HK-2 (cell line): Measurements from ENCODE around the gene RAD51B.
A peak's percentile ranks its signal among the peaks of the same experiment; 100 is the strongest.

Experiments used
- DNase-seq: peaks from one replicate; pipeline ENCODE4 v3.0.0-alpha.2; 2018; ENCODE audit not compliant: unreplicated experiment

The RAD51B gene

DNA sequence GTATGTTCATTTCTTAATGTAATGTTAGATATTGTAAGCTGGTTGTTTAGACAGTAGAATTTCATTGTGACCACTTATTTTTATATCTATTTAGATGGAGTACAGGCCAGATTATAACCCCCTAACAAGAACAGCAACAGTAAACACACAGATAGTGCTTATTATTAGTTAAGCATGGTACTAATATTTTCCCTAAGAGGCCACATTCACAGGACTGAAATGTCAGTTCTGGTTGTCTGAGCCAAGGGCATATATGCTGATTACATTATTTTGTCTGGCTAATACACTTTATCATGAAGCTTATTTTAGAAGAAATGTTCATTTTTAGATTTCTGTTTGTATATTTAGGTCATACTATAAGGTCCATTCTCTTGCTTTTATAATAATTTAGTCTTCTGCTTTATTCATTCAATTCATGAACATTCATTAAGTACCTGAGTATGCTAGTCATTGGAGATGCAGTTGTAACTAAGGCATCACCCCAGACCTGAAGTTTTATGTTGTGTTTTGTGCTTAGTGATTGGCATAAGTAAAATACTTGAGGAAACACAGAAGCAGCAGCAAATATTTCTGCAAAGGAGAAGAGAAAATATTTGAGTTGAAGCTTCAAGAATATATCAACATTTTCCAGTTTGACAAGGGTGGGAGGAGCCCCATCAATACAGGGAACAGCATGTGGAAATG lies 413.7 kb downstream of the RAD51B start:
- DNase-seq = no peak

DNA sequence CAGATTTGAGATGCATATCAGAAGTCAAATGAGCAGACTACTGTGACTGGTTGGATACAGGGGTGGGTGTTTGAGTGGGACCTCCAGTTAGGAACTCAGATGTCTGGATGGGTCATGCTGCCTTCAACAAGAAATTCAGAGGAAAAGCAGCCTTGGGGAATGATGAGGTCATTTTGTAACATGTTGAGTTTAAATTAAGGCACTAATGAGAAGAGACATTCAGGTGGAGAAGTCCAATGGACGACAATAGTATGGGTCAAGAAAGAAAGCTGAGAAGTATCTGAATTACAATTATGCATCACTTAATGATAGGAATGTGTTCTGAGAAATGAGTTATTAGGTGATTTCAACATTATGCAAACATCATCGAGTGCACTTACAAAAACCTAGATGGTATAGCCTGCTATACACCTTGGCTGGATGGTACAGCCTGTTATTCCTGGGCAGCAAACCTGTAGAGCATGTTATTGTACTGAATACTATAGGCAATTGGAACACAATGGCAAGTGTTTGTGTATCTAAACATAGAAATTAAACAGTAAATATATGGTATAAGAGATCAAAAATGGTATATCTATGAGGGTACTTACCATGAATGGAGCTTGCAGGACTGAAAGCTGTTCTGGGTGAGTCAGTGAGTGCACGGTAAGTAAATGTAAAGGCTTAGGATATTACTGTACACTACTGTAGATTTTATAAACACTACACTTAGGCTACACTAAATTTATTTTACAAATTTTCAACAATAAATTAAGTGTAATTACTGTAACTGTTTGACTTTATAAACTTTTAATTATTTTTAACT lies 414.7 kb downstream of the RAD51B start:
- DNase-seq = no peak

DNA sequence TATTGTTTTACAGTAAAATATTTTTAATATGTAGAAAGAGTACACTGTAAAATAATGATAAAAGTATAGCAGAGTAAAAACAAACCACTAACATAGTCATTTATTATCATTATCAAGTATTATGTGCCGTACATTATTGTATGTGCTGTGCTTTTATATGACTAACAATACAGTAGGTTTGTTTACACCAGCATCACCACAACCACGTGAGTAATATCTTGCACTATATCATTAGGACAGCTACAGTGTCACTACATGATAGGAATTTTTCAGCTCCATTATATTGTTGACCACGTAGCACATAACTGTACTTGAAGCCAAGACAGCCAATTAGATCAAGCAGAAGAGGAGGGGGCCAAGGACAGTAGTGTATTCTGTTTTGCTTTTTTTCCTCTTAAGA lies 415.4 kb downstream of the RAD51B start:
- DNase-seq = no peak

DNA sequence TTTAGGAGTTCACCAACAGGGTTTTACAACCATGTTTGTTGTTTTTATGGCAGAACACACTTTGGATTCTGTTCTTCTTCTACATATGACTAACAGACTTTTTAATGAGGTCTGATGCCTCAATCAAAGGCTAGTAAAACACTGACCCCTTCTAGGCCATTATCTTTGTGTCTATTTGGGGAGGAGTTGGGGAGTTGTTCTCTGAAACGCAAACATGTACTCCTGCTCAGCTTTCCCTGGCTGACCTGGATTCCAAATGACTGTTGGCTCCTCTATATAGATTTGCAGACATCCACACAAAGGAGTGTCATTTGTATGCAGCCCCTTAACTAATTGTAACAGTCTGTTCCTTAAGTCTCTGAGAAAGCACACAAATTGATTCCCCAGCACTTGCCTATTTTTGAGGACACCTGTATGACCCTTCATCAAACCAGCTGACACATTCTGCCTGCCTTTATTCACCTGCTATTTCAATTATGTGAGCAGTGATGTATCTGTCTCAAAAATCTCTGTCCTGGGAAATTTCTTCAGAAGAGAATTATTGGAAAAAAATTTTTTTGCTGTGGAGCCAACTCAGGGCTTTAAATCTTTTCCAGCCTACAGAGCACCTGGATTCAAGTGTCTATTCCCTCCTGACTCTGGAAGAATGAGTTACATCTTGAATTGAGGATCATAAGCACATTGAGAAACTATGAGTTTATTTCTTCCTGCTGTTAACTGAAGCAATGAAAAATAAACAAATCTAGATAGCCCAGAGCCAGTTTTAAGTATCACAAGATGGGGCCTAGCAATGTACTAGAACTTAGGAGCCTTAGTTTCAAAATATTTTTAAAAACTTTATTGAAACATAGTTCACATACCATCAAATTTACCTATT lies 417.2 kb downstream of the RAD51B start:
- DNase-seq = no peak

DNA sequence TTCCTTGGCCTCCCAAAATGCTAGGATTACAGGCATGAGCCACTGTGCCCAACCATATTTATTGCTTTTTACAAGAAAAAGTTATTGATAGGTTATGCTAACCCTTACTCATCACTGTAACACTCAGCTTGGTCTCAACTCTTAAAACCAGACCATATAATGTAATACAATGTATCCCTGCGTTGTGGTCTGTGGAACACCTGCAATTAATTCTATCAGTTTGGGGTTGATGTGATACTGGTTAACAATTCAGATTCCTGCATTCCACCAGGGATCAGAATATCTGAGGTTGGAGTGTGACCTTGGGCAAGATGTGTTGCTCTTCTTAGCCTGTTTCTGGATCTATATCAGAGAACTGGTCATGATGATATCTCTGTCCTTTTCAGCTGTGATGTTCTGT lies 419.0 kb downstream of the RAD51B start:
- no peak for DNase-seq

DNA sequence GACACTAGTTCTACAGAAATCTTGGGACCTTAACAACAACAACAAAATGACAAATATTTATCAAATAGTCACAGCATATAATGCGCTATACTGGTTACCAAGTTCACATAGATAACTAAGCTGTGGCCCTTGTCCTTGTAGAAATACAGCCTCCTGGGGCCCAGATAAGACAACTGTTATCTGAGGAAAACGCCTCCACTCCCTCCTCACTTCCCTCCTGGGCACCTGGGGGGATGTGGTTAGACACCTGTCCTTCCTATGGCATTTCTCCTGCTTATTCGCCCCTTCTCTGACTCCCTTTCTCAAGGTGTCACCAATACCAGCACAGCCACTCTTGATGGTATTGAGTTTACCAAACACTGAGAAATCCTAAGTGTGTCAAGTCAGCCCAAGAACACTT lies 419.4 kb downstream of the RAD51B start:
- DNase-seq = no peak

DNA sequence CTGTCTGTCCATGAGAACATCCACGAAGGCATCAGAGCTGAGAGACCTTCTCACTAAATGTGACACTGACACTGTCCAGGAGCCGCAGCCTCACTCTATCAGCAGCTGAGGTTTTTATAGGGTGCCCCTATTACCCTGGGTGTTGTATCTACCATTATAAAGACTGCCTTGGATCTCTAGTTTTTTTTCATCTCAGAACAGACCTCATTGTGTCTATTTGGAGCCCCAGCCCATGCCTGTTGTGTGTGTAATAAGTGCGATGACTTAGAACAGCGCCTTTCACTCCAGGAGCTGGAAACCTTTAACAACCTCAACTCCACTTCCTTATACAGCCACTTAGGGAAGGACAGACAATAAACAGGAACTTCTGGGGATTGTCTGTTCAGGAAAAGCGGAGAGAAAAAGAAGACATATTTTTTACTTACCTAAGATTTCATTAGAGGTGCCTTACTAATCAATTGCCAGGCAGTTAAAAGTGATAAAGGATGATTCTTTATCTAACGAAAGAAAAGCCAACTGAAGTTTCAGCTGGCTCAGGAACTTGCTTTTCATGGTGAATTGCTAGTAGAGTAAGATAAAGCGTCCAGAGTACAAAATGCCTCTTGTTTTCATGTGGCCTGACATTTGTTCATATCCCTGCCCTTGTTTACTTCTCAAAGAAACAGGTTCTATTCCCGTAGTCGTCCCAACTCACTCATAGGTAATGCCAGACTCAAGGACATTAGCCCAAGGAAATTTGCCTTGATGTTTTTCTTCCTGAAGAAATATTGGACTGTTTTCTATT lies 420.6 kb downstream of the RAD51B start:
- no peak for DNase-seq

DNA sequence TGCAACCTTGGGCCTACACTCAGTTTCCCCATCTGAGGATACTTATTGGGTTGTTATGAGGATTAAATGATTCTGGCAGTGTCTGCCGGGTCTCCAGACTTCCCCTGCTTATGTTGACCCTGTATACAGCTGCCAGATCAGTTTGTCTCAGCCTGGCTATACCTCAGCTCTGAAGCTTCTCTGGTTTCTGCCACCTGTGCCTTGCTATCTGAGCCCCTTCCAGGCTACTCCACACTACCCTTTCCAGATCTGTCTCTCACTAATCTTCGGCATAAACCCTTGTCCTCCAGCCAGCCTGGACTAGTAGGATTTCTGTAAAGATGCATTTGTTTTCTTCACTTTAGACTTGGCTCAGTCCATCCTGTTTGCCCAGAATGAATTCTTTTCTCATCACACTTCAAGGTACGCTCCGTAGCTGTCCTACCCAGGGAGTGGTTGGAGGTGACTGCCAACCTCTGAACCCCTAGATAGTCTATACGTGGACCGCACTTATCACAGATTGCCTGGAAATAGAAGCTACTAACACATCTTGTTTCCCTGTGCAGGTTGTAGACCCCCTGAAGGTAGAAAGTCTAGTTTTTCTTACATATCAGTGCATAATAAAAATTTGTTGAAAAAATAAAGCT lies 422.4 kb downstream of the RAD51B start:
- DNase-seq = no peak

DNA sequence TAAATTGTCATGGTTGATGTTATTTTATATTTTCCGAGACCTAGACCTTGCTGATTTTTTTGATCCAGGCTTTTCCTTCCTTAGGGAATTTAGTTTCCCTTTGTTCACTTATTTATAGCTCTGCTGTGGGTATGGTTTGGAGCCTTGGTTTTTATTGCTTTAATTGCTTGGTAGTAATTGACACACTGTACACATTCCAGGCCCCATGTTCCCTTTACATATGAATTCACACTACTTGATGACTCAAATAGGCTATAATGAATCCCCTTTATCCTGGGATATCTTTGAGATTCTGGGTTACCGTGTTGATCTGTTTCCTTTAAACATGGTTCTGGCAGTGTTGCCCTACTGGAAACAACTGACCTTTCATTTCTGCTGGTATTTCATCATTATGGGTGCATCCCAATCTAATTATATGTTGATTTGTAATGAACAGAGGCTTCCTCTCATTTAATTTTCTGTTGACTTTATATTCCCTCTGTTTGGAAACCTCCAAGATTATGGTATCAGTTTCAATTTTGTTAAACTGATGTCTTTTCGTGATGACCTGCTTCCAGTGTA lies 424.0 kb downstream of the RAD51B start:
- no peak for DNase-seq

DNA sequence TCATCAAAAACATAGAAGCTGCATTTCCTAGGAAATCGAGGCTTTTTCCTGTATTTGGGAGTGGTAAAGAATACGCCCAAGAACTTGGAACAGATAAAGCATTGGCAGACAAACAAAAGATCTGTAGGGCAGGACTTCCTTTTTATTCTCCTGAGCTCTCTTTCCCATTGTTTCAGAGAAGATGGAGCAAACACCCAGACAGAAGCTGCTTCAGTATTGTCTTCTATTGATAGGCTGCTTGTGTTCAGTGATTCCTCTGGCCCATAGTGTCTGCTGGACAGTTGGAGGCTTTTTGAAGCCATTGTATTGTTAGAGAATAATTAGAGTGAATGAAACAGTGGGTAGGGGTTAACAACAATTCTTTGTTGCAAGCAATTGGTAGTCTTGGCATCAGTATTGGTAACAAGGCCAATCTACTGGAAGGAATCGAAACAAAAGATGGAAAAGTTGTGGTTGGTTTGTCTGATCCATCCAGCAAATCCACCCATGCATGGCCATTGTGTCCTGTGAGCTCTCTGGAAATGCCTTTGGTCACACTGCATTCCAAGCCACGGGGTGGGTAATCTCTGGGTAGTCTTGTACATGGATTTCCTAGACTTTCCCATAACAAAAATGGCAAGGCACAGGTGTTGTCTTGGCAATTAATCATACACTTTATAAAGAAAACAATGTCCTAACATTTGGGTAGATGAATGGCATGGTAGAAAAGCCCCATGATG lies 424.8 kb downstream of the RAD51B start:
- DNase-seq = peak; percentile 26

DNA sequence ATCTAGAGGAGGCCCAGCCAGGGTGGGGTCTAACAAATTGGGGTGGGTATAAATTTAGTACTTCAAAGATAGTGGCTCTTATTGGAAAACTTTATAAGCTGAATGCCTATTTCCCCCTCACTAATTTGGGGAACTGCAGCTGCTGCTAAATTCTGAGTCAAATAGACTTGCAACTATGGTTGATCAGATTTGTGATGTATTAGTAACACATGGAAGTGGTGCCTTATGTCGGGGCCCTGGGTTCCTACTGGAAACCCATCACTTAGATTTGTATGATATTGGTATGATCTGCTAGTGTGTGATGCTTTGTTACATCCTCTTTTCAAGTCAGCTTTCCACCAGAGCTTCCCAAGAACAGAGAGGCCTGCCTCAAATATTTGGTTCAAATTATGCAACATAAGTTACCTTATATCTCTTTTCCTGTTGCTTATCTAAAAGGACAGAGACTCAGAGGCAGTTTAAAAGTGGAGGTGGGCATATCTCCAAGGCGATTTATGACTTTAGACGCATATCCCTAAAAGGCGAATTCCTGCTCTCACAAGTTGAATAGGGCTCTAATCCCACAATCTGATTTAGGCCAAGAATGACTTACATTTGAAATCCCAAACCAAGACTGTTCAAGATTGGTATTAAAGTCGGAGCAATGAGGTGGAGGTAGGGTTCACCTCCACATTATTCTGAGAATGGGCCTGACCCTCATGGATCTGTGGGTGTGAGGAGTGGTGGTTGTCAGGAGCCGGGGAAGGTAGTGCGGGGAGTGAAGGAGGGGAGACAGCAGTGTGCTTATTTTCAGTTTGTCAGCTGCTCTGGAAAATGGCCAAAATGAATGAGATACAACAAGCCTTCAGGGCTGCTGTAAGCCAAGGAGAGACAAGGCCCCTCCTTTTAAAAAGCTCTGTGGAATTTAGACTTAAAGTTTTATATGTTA lies 425.8 kb downstream of the RAD51B start:
- no peak for DNase-seq

DNA sequence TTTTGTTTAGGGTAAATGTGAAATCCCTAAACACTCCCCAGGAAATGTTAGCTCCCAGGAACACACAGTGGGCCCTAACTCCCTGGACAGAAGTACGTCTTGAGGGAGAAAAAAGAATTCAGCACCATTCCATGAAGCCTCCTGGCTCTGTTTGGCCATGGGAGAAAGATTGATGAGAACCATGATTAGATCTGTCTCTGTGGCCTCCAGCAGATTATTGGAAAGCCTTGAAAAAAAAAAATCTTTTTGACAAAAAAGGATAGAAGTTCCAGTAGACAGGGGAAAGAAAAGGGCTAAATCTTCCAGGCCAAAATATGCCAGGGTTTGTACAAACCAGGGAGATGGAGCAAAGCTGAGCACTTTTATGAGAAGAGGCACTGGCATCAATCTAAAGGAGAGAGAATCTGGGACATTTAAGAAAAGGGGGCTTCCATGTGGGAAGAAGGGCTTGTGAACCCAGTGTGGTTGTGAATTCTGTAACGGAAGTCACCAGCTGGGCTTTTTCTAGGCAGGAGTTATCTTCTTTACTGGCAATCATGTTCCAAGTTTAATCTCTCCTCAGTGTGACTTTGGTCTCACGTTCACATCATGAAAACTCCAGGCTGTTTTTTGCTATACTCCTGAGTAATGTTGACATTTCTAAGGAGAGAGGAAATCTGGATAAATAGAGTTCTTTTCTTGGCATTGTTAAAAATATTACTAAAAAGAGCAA lies 426.7 kb downstream of the RAD51B start:
- no peak for DNase-seq

DNA sequence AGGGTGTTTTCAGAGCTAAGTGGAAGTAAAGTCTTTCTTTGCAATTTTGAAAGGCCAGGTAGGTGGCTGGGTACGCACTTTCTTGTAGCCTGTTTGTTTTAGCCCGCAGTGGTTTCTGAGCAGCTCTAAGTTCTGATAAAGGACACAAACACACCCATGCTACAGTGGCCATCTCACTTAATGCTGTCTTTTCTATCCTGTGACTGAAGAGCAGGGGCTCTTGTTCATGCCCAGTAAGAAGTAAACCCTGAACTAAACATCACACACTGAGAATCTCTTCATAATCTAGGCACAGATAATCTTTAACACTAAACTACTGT lies 427.2 kb downstream of the RAD51B start:
- DNase-seq = no peak

DNA sequence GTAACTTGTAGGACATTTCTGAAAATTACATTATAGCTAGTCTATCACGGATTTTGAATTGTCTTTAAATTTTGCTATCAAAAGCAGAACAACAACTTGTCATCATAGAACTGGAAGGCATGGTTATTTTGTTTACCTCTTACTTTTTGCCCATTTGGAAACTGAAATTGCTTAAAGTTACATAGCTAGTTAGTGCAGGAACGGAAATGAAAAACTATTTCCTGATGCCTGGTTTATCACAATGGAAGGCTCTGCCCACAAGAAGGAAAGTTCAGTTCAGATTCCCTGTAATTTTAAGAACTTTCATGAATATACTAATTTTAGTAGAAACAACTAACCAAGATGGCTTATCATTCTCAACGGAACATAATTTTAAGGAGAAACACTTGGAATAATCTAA lies 427.7 kb downstream of the RAD51B start:
- DNase-seq = no peak

DNA sequence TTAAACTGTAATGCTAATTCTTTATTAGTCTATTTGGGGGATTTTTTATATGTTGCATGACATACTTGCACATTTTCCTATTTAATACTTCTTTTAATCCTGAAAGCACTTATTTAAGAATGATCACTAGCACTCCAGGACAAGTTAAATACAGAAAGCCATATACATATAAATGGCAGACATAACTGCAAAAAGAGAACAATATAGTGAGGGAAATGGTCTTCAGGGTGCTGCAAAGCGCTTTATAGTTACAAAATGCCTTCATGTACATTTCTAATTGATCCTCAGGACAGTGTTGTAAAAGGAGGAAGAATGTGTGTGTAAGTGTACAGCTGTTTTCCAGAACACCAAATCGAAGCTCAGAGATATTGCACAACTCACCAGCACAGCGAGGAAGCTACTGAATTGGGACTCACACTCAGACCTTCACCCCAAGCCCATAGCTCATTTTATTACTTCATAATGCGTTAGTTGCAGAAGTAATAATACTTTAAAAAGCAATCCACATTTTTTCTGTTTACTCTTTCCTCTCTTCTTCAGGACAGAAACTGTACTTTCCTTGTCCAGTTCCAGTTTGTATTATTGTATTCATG lies 428.2 kb downstream of the RAD51B start:
- no peak for DNase-seq

DNA sequence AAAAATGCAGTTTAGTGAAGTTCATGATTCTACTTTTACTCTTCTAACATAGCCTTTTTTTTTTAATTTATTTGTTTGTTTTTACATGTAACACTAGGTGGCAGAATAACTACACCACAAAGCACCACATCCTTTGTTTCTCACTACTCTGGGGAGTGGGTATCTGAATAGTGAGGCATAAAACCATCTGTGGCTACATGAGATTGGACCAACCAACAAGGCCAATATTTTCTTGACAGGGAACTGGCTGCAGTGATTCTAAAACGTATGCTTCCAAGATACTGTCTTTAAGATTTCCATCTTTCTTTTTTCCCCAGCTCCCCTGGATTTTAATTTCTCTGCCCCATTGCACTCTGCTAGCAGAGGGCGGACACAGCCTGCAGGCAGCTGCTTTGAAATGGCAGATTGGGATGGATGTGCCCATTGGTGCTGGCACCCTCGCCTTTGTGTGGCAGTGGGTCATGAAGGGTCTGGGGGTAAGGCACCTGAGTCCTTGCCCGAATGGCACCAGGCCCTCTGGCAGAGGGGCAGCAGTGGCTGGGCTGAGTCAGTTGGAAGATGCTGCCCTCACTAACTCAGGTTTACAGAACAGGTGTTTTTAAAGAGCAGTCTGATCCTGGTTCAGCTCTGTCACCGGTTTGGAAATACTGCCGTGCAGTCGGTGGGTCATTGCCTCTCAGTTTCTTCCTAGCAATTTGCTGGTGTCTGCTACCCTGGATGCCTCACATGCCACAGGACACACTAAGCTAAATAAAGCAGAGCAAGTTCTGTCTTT lies 429.1 kb downstream of the RAD51B start:
- DNase-seq = peak; percentile 20

DNA sequence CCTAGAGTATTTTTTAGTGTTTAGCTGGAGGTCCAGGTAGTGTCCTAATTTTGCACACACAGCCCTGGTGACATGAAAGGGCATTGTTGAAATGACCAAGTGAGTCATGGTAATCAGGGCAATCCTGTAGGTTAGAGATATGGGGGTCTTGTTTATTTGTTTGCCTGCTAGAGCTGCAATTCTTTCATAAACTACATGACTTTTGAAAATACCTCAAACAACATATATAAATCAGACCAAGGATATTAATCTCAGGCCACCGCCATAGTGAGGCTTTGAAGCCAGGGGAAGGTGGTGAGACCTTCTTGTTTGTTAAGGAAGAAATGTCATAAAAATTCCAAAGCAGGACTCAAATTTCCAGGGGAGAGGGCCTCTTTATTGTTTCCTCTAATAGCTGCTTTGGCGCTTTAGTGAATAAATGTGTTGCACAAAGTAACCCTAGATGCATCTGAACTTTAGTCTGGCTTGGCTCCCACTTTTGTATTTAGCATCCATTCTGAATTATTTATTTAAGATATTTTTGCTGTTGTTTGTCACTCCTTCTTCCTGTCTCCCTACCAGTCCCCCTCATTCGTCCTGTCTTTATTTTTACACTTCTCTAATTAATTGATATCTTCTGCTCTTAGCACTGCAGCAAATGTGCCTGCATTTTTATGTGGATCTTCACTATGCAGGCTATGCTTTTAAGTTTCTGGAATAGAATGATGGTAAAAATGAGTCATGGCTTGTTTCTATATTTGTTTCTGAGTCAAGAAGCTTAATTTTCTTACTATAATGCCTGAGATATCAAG lies 430.3 kb downstream of the RAD51B start:
- DNase-seq = no peak
